ENCODE results near the gene GH2.
"Not testable (repeated sequence)": the region's sequence is repeated elsewhere in the genome, so short reads cannot be mapped to it uniquely, and the experiment has no call there.

The GH2 gene

DNA sequence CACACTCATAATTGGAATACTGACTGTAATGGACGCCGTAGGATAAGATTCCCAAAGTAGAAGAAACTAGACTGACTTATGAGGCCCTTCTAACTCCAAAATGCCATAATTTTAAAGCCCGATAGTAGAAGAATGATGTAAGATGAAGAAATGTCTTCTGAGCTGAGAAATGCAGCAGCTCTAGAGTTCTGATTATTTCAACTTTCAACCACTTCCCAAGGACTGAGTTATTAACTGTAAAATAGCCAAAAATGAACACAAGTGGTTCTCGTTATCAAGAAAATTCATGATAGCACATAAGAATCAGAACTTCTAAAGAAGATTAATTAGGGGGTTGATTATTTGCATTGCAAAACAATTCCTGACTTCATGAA, 11.5 kb downstream of the GH2 start:
- not testable (repeated sequence) for H3K27ac Mint-ChIP-seq; H3K4me3 Mint-ChIP-seq; ATAC-seq; H3K9me3 Mint-ChIP-seq; H3K4me1 Mint-ChIP-seq; DNase-seq (ENCODE audit: low spot score in 2 of 2); H3K36me3 Mint-ChIP-seq

DNA sequence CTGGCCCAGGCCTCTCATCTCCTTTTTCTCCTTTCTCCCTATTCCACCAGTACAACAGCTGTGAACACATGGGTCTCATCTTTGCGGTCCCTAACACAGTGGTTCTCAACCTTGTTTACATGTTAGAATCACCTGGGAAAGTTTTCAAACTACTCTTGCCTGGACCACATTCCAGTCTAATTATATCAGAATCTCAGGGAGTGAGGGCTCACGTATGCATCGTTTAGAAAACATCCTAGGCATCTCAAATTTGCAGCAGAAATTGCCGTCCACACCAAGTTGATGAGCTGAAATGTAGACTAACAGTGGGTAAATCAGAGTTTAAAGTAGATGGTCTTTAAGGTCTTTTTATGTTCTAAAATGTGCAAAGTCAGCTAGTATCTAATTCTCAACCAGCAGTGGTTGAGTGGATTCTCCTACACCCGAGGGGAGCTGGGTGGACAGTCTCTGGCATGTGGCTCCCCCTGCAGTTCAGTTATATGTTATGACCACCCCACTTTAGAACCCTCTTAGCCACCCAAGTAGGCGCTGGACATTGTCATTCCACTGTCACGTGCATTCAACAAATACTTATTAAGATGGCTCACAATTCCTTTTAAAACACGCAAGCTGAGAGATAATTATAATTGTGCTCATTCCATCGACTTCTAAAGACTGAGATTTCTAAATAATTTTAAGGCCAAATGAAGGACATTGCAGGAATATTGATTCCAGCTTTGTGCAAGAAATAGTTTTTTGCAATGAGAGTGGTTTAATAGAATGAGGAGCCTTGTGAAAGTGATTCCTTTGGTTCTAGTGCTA, 12.1 kb downstream of the GH2 start:
- not testable (repeated sequence) for H3K27ac Mint-ChIP-seq; H3K4me3 Mint-ChIP-seq; ATAC-seq; H3K4me1 Mint-ChIP-seq; H3K9me3 Mint-ChIP-seq; DNase-seq (ENCODE audit: low spot score in 2 of 2); H3K36me3 Mint-ChIP-seq

DNA sequence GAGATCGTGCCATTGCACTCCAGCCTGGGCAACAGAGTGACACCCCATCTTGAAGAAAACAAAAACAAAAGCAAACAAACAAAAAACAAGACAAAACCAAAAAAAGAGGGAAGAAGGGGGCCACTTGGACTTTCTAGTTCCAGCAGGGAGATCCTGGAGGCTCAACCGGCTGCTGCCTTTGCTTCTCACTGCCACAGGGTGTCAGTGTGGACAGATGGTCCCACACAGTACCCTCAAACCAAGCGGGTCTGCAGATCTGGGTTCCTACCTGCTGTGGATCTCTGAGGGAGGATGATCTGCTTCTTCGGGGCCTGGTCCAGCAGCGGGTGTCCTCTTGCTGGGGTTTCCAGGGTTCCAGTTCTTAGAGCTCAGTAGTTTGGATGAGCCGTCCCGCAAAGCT, 15.1 kb downstream of the GH2 start:
- H3K4me1 Mint-ChIP-seq; H3K9me3 Mint-ChIP-seq; H3K4me3 Mint-ChIP-seq; ATAC-seq; DNase-seq (ENCODE audit: low spot score in 2 of 2); H3K27ac Mint-ChIP-seq; H3K36me3 Mint-ChIP-seq: not testable (repeated sequence)

- H3K4me3 Mint-ChIP-seq: no peak overlapping the region
- no peaks in the 10 kb centered on the region for H3K9me3 Mint-ChIP-seq
- H3K36me3 Mint-ChIP-seq: no peaks in the 10 kb centered on the region
- no peaks in the 10 kb centered on the region for H3K4me1 Mint-ChIP-seq
- DNase-seq (ENCODE audit: low spot score in 2 of 2) (no peak), ATAC-seq (no peak)
- H3K27ac Mint-ChIP-seq: no peak overlapping the region
Measured at GRCh38 chr17:63859257-63859656, 22.5 kb downstream of the GH2 start.

DNA sequence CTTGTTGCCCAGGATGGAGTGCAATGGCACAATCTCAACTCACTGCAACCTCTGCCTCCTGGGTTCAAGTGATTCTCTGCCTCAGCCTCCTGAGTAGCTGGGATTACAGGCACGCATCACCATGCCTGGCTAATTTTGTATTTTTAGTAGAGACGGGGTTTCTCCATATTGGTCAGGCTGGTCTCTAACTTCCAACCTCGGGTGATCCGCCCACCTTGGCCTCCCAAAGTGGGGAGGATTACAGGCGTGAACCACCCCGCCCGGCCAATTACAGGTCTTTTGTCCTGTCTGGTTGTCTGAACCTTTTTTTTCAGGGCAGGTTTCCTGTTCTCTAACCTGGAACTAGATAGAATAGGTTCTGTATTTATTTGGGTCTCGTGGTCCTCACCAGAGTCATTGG, 25.3 kb downstream of the GH2 start:
- not testable (repeated sequence) for H3K36me3 Mint-ChIP-seq; H3K27ac Mint-ChIP-seq; H3K4me3 Mint-ChIP-seq; H3K9me3 Mint-ChIP-seq; H3K4me1 Mint-ChIP-seq; DNase-seq (ENCODE audit: low spot score in 2 of 2); ATAC-seq

DNA sequence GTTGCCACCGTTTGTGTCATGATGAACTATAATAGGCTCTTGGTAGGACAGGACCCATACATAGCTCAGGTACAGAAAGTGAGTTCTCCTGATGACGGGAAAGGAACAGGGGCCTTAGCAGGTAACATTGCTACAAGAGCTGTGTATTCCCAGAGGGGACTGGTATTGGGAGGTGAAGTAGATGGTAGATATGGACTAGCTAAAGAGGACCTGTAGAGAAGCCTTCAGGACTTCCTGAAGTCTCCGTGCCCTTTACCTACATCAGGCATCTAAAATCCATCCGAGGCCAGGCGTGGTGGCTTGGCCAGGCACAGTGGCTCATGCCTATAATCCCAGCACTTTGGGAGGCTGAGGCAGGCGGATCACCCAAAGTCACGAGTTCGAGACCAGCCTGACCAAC, 26.6 kb downstream of the GH2 start:
- H3K27ac Mint-ChIP-seq: no peak overlapping the region
- H3K9me3 Mint-ChIP-seq: no peaks in the 10 kb centered on the region
- no peaks in the 10 kb centered on the region for H3K36me3 Mint-ChIP-seq
- ATAC-seq: no peak
- no peak overlapping the region for H3K4me3 Mint-ChIP-seq
- no peaks in the 10 kb centered on the region for H3K4me1 Mint-ChIP-seq
- no peak for DNase-seq (ENCODE audit: low spot score in 2 of 2)

DNA sequence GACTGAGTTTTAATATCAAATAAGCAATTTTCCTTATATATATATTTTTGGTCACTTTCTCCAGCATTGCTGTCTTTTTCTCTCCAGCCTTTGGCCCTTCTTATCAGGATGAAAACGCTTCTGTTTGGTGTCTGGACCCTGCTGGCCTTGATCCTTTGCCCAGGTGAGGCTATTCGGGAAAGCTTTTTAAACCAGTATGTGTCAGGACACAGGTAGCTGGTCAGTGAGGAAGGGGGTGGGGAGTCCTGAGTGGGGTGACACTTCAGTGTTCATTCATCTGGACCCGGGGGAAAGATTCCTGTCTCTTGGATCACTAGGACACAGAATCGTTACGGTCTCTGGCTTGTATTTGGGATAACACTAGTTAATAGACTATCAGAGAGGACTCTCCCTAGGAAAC, 27.0 kb downstream of the GH2 start:
- no peak overlapping the region for H3K4me3 Mint-ChIP-seq

DNA sequence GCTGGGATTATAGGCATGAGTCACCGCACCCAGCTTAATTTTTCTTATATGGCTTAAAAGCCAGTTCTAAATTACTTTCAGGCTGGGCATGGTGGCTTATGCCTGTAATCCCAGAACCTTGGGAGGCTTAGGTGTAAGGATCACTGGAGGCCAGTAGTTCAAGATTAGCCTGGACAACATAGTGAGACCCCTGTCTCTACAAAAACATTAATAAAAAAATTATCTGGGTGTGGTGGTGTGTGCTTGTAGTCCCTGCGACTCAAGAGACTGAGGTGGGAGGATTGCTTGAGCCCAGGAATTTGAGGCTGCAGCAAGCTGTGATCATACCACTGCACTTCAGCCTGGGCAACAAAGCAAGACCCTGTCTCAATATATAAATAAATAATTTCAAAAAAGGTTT, 28.5 kb downstream of the GH2 start:
- no peaks in the 10 kb centered on the region for H3K9me3 Mint-ChIP-seq
- no peak overlapping the region for H3K4me3 Mint-ChIP-seq
- H3K27ac Mint-ChIP-seq: no peak overlapping the region
- DNase-seq (ENCODE audit: low spot score in 2 of 2) (no peak), ATAC-seq (no peak)
- H3K4me1 Mint-ChIP-seq: peaks cover 14% of the 10 kb centered on the region
- H3K36me3 Mint-ChIP-seq: no peaks in the 10 kb centered on the region

More for the DNA sequence above, 27.0 kb downstream of the GH2 start:
- no peaks in the 10 kb centered on the region for H3K4me1 Mint-ChIP-seq
- H3K27ac Mint-ChIP-seq: no peak overlapping the region
- no peaks in the 10 kb centered on the region for H3K9me3 Mint-ChIP-seq
- DNase-seq (ENCODE audit: low spot score in 2 of 2): no peak
- no peaks in the 10 kb centered on the region for H3K36me3 Mint-ChIP-seq
- ATAC-seq: no peak

DNA sequence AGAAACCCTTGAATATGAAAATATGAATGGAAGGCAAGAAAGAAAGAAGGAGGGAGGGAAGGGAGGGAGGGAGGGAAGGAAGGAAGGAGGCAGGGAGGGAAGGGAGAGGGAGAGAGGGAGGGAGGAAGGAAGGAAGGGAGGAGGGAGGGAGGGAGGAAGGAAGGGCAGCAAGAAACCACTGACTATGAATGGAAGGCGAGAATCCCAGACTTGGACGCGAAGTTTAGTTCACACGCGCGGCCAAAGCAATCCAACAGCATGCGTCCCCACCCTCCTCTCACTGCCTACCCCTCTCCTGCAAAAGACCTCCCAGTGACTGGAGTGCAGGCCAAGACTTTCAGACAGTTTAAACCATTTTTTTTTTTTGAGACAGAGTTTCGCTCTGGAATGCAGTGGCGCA, 31.3 kb downstream of the GH2 start:
- H3K36me3 Mint-ChIP-seq: no peaks in the 10 kb centered on the region
- no peak for ATAC-seq
- H3K4me1 Mint-ChIP-seq: peaks cover 21% of the 10 kb centered on the region
- no peak overlapping the region for H3K4me3 Mint-ChIP-seq
- peaks cover 5% of the 10 kb centered on the region for H3K9me3 Mint-ChIP-seq
- H3K27ac Mint-ChIP-seq: no peak overlapping the region
- DNase-seq (ENCODE audit: low spot score in 2 of 2): no peak

GRCh38 chr17:63848834-63849689, 32.7 kb downstream of the GH2 start:
- Mint-ChIP-seq H3K27ac (peak overlapping the region; percentile 96), H3K36me3 (no peaks in the 10 kb centered on the region), H3K4me3 (peak overlapping the region; percentile 66), H3K9me3 (peaks cover 5% of the 10 kb centered on the region), H3K4me1 (peaks cover 21% of the 10 kb centered on the region)
- DNase-seq (ENCODE audit: low spot score in 2 of 2) (peak; percentile 97 to 98), ATAC-seq (peak; percentile 94)

- Mint-ChIP-seq H3K27ac (peak overlapping the region; percentile 41), H3K9me3 (peaks cover 5% of the 10 kb centered on the region), H3K4me3 (peak overlapping the region; percentile 66), H3K36me3 (peaks cover 5% of the 10 kb centered on the region), H3K4me1 (peaks cover 21% of the 10 kb centered on the region)
- ATAC-seq (no peak), DNase-seq (ENCODE audit: low spot score in 2 of 2) (no peak)
Measured at GRCh38 chr17:63847525-63848249, 34.1 kb downstream of the GH2 start.

GRCh38 chr17:63845509-63845908, 36.2 kb downstream of the GH2 start:
- H3K4me1 Mint-ChIP-seq: peaks cover 34% of the 10 kb centered on the region
- no peak overlapping the region for H3K4me3 Mint-ChIP-seq
- H3K27ac Mint-ChIP-seq: no peak overlapping the region
- DNase-seq (ENCODE audit: low spot score in 2 of 2): no peak
- ATAC-seq: no peak
- H3K36me3 Mint-ChIP-seq: peaks cover 23% of the 10 kb centered on the region
- peaks cover 5% of the 10 kb centered on the region for H3K9me3 Mint-ChIP-seq

- ATAC-seq (no peak), DNase-seq (ENCODE audit: low spot score in 2 of 2) (no peak)
- Mint-ChIP-seq H3K9me3 (peaks cover 5% of the 10 kb centered on the region), H3K27ac (peak overlapping the region; percentile 92), H3K4me3 (peak overlapping the region; percentile 89), H3K36me3 (peaks cover 28% of the 10 kb centered on the region), H3K4me1 (peaks cover 32% of the 10 kb centered on the region)
Measured at GRCh38 chr17:63843910-63844677, 37.6 kb downstream of the GH2 start.

DNA sequence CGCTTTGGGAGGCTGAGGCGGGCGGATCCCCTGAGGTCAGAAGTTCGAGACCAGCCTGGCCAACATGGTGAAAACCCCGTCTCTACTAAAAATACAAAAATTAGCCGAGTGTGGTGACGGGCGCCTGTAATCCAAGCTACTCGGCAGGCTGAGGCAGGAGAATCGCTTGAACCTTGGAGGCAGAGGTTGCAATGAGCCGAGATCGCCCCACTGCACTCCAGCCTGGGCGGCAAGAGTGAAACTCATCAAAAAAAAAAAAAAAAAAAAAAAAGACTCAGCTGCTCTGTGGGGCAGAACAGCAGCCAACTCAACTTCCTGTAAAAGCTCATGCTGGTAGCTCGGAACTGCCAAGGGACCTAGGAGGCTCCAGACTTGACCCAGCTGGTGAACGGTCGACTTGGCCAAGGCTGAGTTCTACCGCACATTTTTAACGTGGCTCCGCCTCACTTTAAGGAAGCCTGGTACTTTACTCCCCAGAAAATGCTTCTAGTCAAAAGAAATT, 38.3 kb downstream of the GH2 start:
- H3K36me3 Mint-ChIP-seq: peaks cover 29% of the 10 kb centered on the region
- H3K4me1 Mint-ChIP-seq: peaks cover 27% of the 10 kb centered on the region
- peak; percentile 17 for ATAC-seq
- not testable (repeated sequence) for H3K9me3 Mint-ChIP-seq
- peak in 1 of 2 donors; percentile 64 for DNase-seq (ENCODE audit: low spot score in 2 of 2)
- H3K27ac Mint-ChIP-seq: peak overlapping the region; percentile 92
- peak overlapping the region; percentile 89 for H3K4me3 Mint-ChIP-seq

Data from stimulated activated effector memory CD8-positive, alpha-beta T cell treated with anti-CD3 and anti-CD28 coated beads, Interleukin-12 subunit alpha, Interleukin-12 subunit beta, amount 100 ng/mL, for 72 hours (primary cell).